Endothelial cell (in vitro differentiated cells): Measurements from ENCODE around the gene DDX49. TPM values are rescaled to one million over a fixed set of nuclear protein-coding genes. Genes with fewer than 3 reads are reported as not detected.

ENCODE experiments used
- DNase-seq: peaks from one replicate; pipeline ENCODE4 v3.0.0; 2021; ENCODE audit warnings: low spot score
- H3K27ac Mint-ChIP-seq: one replicate; pipeline ENCODE4 v1.8.0; 2021; ENCODE audit warnings: mixed read lengths, inconsistent platforms; ENCODE audit not compliant: unreplicated experiment
- H3K27me3 Mint-ChIP-seq: one replicate; pipeline ENCODE4 v1.8.0; 2021; ENCODE audit warnings: mild to moderate bottlenecking, moderate library complexity, mixed read lengths, inconsistent platforms; ENCODE audit not compliant: unreplicated experiment
- H3K36me3 Mint-ChIP-seq: one replicate; pipeline ENCODE4 v1.8.0; 2021; ENCODE audit warnings: mild to moderate bottlenecking, low read depth, mixed read lengths, inconsistent platforms; ENCODE audit not compliant: unreplicated experiment
- H3K4me1 Mint-ChIP-seq: one replicate; pipeline ENCODE4 v1.8.0; 2021; ENCODE audit warnings: mild to moderate bottlenecking, mixed read lengths, inconsistent platforms; ENCODE audit not compliant: unreplicated experiment
- H3K4me3 Mint-ChIP-seq: one replicate; pipeline ENCODE4 v1.8.0; 2021; ENCODE audit warnings: mild to moderate bottlenecking, mixed read lengths, inconsistent platforms; ENCODE audit not compliant: unreplicated experiment
- H3K9me3 Mint-ChIP-seq: one replicate; pipeline ENCODE4 v1.8.0; 2021; ENCODE audit warnings: mixed read lengths, inconsistent platforms; ENCODE audit not compliant: unreplicated experiment
- long read RNA-seq: library from polyadenylated mRNA; unstranded; transcript quantifications from one replicate; pipeline ENCODE4 v2.0.0, GENCODE V29; 2020; ENCODE audit not compliant: unreplicated experiment
- total RNA-seq: library from RNA; stranded (reverse); fragmentation: NEBNext Ultra II Directional; extraction: Animal tissue kit (Norgen Biotek cat#: 25700); gene quantifications from one replicate; pipeline ENCODE4 v1.2.1, GENCODE V29; 2021; ENCODE audit not compliant: unreplicated experiment
- TF ChIP-seq, protein P1 (sequence below): fragments of 200-600 bp; sonication (generic); IDR thresholded peaks from one replicate; pipeline ENCODE4 v1.5.0; 2021; ENCODE audit warnings: antibody characterized with exemption; ENCODE audit not compliant: unreplicated experiment

DDX49 gene, protein sequence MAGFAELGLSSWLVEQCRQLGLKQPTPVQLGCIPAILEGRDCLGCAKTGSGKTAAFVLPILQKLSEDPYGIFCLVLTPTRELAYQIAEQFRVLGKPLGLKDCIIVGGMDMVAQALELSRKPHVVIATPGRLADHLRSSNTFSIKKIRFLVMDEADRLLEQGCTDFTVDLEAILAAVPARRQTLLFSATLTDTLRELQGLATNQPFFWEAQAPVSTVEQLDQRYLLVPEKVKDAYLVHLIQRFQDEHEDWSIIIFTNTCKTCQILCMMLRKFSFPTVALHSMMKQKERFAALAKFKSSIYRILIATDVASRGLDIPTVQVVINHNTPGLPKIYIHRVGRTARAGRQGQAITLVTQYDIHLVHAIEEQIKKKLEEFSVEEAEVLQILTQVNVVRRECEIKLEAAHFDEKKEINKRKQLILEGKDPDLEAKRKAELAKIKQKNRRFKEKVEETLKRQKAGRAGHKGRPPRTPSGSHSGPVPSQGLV
- 33.7 TPM for total RNA-seq
- long read RNA-seq, transcript DDX49-213 (13 exons, 1,691 nt): minor isoform, 5 of 45 reads
- long read RNA-seq, transcript DDX49-201 (13 exons, 1,830 nt): major isoform, 35 of 45 reads
- long read RNA-seq, partial matches to known transcripts: 0 of 45 reads
- long read RNA-seq, other reads (novel, unspliced or antisense): 5 of 45 reads

DNA sequence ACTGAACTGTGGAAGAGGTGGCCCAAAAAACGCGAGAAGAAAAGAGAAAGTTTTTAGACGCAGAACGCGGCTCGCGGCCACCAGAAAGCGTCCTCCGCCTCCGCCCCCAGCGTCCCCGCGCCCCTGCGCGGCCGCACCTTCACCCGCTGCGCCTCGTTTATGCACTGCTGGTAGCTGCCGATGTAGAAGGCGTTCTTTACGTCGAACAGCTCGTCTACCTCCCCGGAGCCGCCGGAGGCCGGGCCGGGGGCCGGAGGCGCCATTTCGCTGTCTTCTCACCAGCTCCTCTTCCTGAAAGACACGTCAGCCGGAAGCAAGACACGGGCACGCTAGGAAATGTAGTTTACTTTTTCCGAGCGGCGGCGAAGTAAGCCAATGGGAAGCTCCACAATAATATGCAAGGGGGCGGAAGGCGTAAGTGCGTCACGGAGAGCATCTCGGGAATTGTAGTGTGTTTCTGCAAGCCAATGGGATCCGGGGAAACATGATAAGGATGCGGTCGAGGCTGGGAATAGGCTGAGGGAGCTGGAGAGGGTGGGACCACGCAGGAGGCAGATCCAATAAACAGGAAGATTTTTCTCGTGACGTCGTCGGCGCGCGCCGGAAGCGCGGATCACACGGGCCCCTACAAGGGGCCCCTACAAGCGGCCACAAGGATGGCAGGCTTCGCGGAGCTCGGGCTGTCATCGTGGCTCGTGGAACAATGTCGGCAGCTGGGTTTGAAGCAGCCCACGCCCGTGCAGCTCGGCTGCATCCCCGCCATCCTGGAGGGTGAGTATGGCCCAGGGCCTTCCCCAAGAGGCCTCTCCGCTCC lies at the start of gene DDX49, which contains the start of gene COPE:
Gene DDX49 (plus strand): TSS at position 630 of the 814 bp plus-strand sequence. CDS start 27 bp downstream, at position 657.
Gene COPE (minus strand): TSS at position 302 of the 814 bp plus-strand sequence. CDS start 39 bp downstream, at position 263.
- peaks cover 24% of the 10 kb centered on the region for H3K4me1 Mint-ChIP-seq
- no peaks in the 10 kb centered on the region for H3K9me3 Mint-ChIP-seq
- TF ChIP-seq, protein P1, sequence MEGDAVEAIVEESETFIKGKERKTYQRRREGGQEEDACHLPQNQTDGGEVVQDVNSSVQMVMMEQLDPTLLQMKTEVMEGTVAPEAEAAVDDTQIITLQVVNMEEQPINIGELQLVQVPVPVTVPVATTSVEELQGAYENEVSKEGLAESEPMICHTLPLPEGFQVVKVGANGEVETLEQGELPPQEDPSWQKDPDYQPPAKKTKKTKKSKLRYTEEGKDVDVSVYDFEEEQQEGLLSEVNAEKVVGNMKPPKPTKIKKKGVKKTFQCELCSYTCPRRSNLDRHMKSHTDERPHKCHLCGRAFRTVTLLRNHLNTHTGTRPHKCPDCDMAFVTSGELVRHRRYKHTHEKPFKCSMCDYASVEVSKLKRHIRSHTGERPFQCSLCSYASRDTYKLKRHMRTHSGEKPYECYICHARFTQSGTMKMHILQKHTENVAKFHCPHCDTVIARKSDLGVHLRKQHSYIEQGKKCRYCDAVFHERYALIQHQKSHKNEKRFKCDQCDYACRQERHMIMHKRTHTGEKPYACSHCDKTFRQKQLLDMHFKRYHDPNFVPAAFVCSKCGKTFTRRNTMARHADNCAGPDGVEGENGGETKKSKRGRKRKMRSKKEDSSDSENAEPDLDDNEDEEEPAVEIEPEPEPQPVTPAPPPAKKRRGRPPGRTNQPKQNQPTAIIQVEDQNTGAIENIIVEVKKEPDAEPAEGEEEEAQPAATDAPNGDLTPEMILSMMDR: no peak
- H3K27ac Mint-ChIP-seq: peak within 1 kb of the TSS; percentile 98
- H3K27me3 Mint-ChIP-seq: peaks cover 32% of the 10 kb centered on the region
- peak; percentile 90 for DNase-seq
- H3K4me3 Mint-ChIP-seq: peak within 1 kb of the TSS; percentile 98
- peaks cover 27% of the 10 kb centered on the region for H3K36me3 Mint-ChIP-seq

DNA sequence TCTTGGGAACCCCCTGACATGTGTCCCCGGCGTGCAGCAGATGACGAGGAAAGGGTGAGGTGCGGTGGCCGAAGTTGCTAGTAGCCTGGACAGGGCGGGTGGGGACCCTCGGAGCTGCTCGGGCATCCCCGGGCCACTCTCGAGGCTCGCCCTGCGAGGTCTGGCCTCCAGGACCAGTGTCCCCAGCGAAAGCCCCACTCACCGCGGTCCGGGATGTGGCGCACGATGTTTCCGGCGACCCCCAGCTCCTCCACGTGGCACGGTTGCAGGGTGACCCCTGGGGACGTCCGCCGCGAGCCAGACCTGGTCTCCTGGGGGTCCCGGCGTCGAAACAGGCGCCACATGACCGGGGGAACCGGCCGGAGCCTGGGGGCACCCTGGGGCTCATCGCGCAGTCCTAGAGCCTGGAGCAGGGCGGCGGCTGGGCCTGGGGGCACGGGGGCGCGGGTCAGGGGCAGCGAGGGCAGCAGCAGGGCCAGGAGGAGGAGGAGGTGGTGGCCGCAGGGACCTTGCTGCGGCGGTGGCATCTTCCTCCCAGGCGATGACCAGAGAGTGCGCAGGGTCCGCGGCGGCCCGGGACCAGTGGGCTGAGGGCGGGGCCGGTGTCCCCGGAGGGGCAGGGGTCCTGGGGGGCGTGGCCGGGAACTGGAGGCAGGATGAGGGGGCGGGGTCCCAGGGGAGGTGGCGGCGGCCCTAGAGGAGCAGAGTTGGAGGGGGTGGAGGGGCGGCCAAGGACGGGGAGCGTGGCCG lies 49.6 kb upstream of the DDX49 start:
- Mint-ChIP-seq H3K4me3 (no peak overlapping the region), H3K27ac (no peak overlapping the region), H3K4me1 (no peaks in the 10 kb centered on the region), H3K36me3 (peaks cover 20% of the 10 kb centered on the region), H3K27me3 (peaks cover 20% of the 10 kb centered on the region), H3K9me3 (no peaks in the 10 kb centered on the region)
- TF ChIP-seq, protein P1: no peak
- DNase-seq: no peak

DNA sequence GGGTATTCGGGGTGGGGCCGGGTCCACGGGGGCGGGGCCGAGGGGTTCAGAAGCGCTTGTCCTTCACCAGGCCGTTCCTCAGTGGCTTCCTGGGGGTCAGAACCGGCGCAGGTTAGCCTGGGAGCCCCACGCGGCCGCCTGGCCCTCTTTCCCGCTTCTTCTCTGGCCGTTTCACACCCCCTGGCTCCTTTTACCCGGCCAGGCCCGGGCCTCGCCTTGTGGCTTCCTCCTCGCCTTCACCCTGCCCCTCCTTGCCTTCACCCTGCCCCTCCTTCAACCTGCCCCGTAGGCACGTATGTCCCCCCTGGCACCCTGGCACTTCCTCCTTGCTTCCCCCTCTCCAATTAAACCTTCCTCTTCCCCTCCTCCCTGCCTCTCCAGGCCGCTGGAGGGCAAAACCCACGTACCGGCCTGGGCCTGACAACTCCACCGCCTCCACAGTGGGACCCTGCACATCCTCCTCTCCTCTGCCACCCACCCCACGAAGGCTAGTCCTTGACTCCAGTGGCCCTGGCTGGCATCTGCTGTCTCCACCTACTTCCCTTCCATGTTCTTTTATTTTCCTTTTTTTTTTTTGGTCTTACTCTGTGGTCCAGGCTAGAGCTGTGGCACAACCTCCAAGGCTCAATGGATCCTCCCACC lies 48.9 kb upstream of the DDX49 start:
- H3K27ac Mint-ChIP-seq: peak overlapping the region; percentile 80

DNA sequence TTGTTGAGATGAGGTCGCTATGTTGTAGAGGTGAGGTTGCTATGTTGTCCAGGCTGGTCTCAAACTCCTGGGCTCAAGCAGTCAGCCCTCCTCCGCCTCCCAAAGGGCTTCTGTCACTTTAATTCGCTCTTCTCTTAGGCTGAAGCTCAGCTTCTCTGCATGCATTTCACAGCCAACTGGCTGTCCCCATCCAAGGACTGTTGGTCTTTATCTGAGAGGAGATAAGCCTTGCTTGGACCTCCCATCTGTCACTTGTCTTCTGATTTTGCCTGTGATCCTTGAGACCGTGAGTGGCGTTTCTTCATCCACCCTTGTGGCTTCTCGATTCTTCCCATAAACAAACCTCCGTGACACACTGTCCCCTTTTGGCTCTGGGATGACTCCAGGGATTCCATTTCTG lies 48.0 kb upstream of the DDX49 start:
- H3K27ac Mint-ChIP-seq: peak overlapping the region; percentile 9

More for the DNA sequence above, 48.9 kb upstream of the DDX49 start:
- Mint-ChIP-seq H3K9me3 (no peaks in the 10 kb centered on the region), H3K36me3 (peaks cover 23% of the 10 kb centered on the region), H3K27me3 (peaks cover 22% of the 10 kb centered on the region), H3K4me1 (no peaks in the 10 kb centered on the region), H3K4me3 (no peak overlapping the region)
- TF ChIP-seq, protein P1: no peak
- DNase-seq: no peak

More for the DNA sequence above, 48.0 kb upstream of the DDX49 start:
- peak overlapping the region; percentile 10 for H3K4me3 Mint-ChIP-seq
- H3K27me3 Mint-ChIP-seq: peaks cover 25% of the 10 kb centered on the region
- no peaks in the 10 kb centered on the region for H3K9me3 Mint-ChIP-seq
- TF ChIP-seq, protein P1: no peak
- DNase-seq: no peak
- no peaks in the 10 kb centered on the region for H3K4me1 Mint-ChIP-seq
- peaks cover 29% of the 10 kb centered on the region for H3K36me3 Mint-ChIP-seq
